CD4-positive, alpha-beta T cell (primary cell): Measurements from ENCODE around the gene TEX29. TPM values are rescaled to one million over a fixed set of nuclear protein-coding genes. Genes with fewer than 3 reads are reported as not detected.

Experiments used
- ATAC-seq: fragments of 200-7000 bp; cut with Tn5 transposase; one replicate; pipeline ENCODE4 v1.10.0; 2022; ENCODE audit warnings: mild to moderate bottlenecking; ENCODE audit not compliant: poor library complexity
- CTCF ChIA-PET: fragments of 350-600 bp; sonication (Branson Sonifier 250); formaldehyde crosslinking; loops from one replicate; lab custom pipeline; 2021; ENCODE audit warnings: antibody characterized with exemption, inconsistent platforms; lab: Charles Lee
- POLR2A ChIA-PET: fragments of 350-600 bp; sonication (Branson Sonifier 250); formaldehyde crosslinking; loops from one replicate; lab custom pipeline; 2021; ENCODE audit warnings: antibody characterized with exemption, inconsistent platforms; lab: Charles Lee
- DNase-seq, 14 experiments: peaks; one replicate each; pipeline ENCODE4 v3.0.0-alpha.2; 2013 to 2020; ENCODE audit warnings: mixed read lengths in 2 of 14
- H3K27ac ChIP-seq, 2 donors: one replicate each; pipeline versions ENCODE4 v1.5.1 to v1.7.0; 2013; ENCODE audit warnings: low read length in 2 of 2, low read depth in 1 of 2, mild to moderate bottlenecking in 1 of 2
- H3K27me3 ChIP-seq, 2 experiments: 1 replicate in 1 of 2; 2 replicates in 1 of 2; pipeline versions ENCODE4 v1.6.1 to v1.7.0; 2013; ENCODE audit warnings: low read length in 2 of 2, control low read depth in 1 of 2, mild to moderate bottlenecking in 1 of 2, moderate library complexity in 1 of 2; ENCODE audit not compliant: insufficient read depth in 2 of 2, control insufficient read depth in 1 of 2
- H3K36me3 ChIP-seq: one replicate; pipeline ENCODE4 v1.6.1; 2013; ENCODE audit warnings: low read length, control low read depth; ENCODE audit not compliant: insufficient read depth
- H3K4me1 ChIP-seq: one replicate; pipeline ENCODE4 v1.6.1; 2013; ENCODE audit warnings: low read length, control low read depth; ENCODE audit not compliant: insufficient read depth
- H3K4me3 ChIP-seq: one replicate; pipeline ENCODE4 v1.5.1; 2013; ENCODE audit warnings: mild to moderate bottlenecking, low read length, moderate library complexity
- H3K9me3 ChIP-seq, 2 experiments: 1 replicate in 1 of 2; 2 replicates in 1 of 2; pipeline versions ENCODE4 v1.6.1 to v1.7.0; 2013; ENCODE audit warnings: low read length in 2 of 2, mild to moderate bottlenecking in 2 of 2, control low read depth in 1 of 2, moderate library complexity in 1 of 2; ENCODE audit not compliant: control insufficient read depth in 1 of 2, insufficient read depth in 1 of 2
- H3K27ac Mint-ChIP-seq: one replicate; pipeline ENCODE4 v1.8.0; 2020; ENCODE audit warnings: mixed read lengths
- H3K27me3 Mint-ChIP-seq: one replicate; pipeline ENCODE4 v1.8.0; 2021; ENCODE audit warnings: mixed read lengths
- H3K36me3 Mint-ChIP-seq: one replicate; pipeline ENCODE4 v1.8.0; 2021; ENCODE audit warnings: low read depth, mixed read lengths
- H3K4me1 Mint-ChIP-seq: one replicate; pipeline ENCODE4 v1.8.0; 2021; ENCODE audit warnings: low read depth, mixed read lengths
- H3K4me3 Mint-ChIP-seq: one replicate; pipeline ENCODE4 v1.8.0; 2020; ENCODE audit warnings: mild to moderate bottlenecking, mixed read lengths
- H3K9me3 Mint-ChIP-seq: one replicate; pipeline ENCODE4 v1.8.0; 2020; ENCODE audit warnings: mixed read lengths
- intact Hi-C, 2 experiments: fragments of 100-400 bp; cut with DNase I in 1 of 2; cut with micrococcal nuclease in 1 of 2; formaldehyde crosslinking; loops; one replicate each; pipeline versions ENCODE4 v1.15.1 to v1.9.0; 2023 to 2025; cut with DNase I, micrococcal nuclease
- total RNA-seq, 174 experiments: library from RNA in 2 of 174; stranded (reverse) in 2 of 174; gene quantifications; one replicate each; pipeline ENCODE4 v1.2.3 and lab custom pipeline; 2021 to 2026
- TF ChIP-seq, protein P1 (sequence below): fragments of 200-600 bp; IDR thresholded peaks from one replicate; pipeline ENCODE4 v1.8.0; 2022; ENCODE audit warnings: antibody characterized with exemption, mild to moderate bottlenecking

TEX29 gene
- total RNA-seq, 2 experiments from 2014 or later = 0.52 to 1.0 TPM

DNA sequence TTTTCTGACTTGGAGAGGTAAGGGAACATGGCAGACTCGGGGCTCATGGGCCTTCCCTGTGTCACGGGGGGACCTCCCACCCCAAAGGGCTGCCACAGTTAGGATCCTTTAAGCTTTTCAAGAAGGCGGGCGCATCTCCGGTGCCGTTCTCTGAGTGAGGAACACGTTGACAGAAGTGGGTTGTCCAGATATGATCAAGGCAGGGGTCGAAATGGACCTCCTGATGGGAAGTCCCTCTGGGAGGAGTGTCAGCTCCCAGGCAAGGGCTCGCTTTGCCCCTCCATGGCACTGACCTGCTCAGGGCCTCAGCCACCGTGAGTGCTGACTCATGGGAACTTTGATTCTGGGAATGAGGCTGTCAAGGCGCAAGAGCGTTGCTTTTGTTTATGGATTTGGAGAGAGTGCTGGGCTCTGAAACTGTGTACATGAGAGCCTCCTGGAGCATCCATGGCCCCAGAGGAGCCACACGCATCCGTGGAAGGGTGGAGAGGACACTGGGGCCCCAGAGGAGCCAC, 6.5 kb upstream of the TEX29 start:
- no peak overlapping the region for H3K4me3 ChIP-seq
- no peaks in the 10 kb centered on the region for H3K27me3 ChIP-seq
- Mint-ChIP-seq H3K27ac (no peak overlapping the region), H3K27me3 (no peaks in the 10 kb centered on the region), H3K4me3 (no peak overlapping the region), H3K4me1 (no peaks in the 10 kb centered on the region), H3K9me3 (peaks cover 4% of the 10 kb centered on the region), H3K36me3 (peaks cover 48% of the 10 kb centered on the region)
- H3K4me1 ChIP-seq = no peaks in the 10 kb centered on the region
- no peaks in the 10 kb centered on the region for H3K36me3 ChIP-seq
- no peak overlapping the region for H3K27ac ChIP-seq
- H3K9me3 ChIP-seq = peaks cover 7 to 29% of the 10 kb centered on the region in 2 experiments
- TF ChIP-seq, protein P1, sequence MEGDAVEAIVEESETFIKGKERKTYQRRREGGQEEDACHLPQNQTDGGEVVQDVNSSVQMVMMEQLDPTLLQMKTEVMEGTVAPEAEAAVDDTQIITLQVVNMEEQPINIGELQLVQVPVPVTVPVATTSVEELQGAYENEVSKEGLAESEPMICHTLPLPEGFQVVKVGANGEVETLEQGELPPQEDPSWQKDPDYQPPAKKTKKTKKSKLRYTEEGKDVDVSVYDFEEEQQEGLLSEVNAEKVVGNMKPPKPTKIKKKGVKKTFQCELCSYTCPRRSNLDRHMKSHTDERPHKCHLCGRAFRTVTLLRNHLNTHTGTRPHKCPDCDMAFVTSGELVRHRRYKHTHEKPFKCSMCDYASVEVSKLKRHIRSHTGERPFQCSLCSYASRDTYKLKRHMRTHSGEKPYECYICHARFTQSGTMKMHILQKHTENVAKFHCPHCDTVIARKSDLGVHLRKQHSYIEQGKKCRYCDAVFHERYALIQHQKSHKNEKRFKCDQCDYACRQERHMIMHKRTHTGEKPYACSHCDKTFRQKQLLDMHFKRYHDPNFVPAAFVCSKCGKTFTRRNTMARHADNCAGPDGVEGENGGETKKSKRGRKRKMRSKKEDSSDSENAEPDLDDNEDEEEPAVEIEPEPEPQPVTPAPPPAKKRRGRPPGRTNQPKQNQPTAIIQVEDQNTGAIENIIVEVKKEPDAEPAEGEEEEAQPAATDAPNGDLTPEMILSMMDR = no peak
- ChIA-PET POLR2A (no interaction called here), CTCF (no interaction called here)
- no peak for DNase-seq
- no peak for ATAC-seq
- intact Hi-C loops = no loop called here

DNA sequence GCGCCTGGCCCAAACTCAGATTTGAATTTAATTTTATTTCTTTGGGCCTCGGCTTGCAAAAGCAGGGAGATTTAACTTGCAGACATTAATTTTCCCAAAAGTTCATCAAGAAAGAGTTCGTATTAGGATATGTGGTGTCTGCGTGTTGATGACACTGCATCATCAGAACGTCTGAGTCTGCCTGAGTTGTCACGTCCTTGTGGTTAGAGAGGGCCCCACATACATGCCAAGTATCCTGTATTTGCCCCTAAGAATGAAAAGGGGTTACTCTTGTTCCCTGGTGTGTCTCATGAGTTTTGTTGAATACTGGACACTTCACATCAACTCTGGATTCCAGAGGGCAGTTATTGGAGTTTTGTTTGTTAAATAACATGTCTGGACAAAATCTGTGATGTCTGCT, 5.6 kb upstream of the TEX29 start:
- H3K9me3 Mint-ChIP-seq = peaks cover 4% of the 10 kb centered on the region
- H3K4me3 Mint-ChIP-seq = no peak overlapping the region
- CTCF ChIA-PET = no interaction called here
- no peaks in the 10 kb centered on the region for H3K4me1 Mint-ChIP-seq
- Histone ChIP-seq H3K9me3 (peaks cover 7 to 28% of the 10 kb centered on the region in 2 experiments), H3K27me3 (no peaks in the 10 kb centered on the region), H3K36me3 (no peaks in the 10 kb centered on the region), H3K4me3 (no peak overlapping the region), H3K4me1 (no peaks in the 10 kb centered on the region), H3K27ac (no peak overlapping the region)
- POLR2A ChIA-PET = no interaction called here
- intact Hi-C loops = no loop called here
- TF ChIP-seq, protein P1 = no peak
- no peak for ATAC-seq
- H3K27ac Mint-ChIP-seq = no peak overlapping the region
- DNase-seq = no peak
- peaks cover 39% of the 10 kb centered on the region for H3K36me3 Mint-ChIP-seq
- H3K27me3 Mint-ChIP-seq = no peaks in the 10 kb centered on the region

DNA sequence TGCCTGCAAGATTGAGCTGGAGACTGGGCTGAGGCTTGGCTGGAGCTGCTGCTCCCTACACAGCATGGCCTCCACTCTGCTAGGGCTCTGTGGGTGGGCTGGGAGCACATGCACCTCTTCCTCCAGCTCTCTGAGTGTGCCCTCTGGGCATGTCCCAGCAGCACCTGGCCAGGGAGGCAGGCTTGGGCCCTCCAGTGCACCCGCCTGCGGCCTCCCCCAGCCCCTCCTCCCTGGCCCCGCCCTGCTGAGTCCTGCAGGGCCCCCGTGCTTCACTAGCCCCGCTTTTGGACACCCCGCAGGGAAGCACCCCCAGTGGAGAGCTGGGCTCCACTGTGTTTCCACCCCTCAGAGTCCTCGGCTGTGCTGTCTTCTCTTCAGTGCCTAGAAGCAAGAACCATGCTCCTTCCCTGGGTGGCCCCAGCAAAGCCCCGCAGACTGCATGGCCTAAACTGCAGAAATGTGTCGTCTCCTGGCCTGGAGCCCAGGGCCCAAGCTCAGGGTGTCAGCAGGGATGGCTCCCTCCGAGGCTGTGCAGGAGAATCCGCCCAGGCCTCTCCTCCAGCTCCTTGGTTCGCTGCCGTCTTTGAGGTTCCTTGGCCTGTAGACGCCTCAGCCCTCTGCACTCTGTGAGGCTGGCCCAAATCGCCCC, 5.0 kb upstream of the TEX29 start:
- Mint-ChIP-seq H3K4me3 (no peak overlapping the region), H3K27me3 (no peaks in the 10 kb centered on the region), H3K27ac (no peak overlapping the region), H3K4me1 (no peaks in the 10 kb centered on the region), H3K9me3 (peaks cover 4% of the 10 kb centered on the region), H3K36me3 (peaks cover 33% of the 10 kb centered on the region)
- ATAC-seq (no peak), DNase-seq (no peak)
- H3K4me3 ChIP-seq = no peak overlapping the region
- TF ChIP-seq, protein P1 = no peak
- ChIA-PET CTCF (no interaction called here), POLR2A (no interaction called here)
- no peaks in the 10 kb centered on the region for H3K4me1 ChIP-seq
- no peaks in the 10 kb centered on the region for H3K27me3 ChIP-seq
- H3K36me3 ChIP-seq = no peaks in the 10 kb centered on the region
- intact Hi-C loops = no loop called here
- no peak overlapping the region for H3K27ac ChIP-seq
- peaks cover 7 to 34% of the 10 kb centered on the region in 2 experiments for H3K9me3 ChIP-seq
